Heart left ventricle (tissue), 16 donors: ENCODE measurements around the gene FSHR. TPM values are rescaled to one million over a fixed set of nuclear protein-coding genes. Genes with fewer than 3 reads are reported as not detected.
A peak's percentile ranks its signal among the peaks of the same experiment; 100 is the strongest.

Source experiments
- ATAC-seq, 4 donors: fragments of 200-7000 bp; cut with Tn5 transposase; one replicate each; pipeline ENCODE4 v1.9.1; 2020 to 2022; ENCODE audit warnings: moderate library complexity in 4 of 4, mild to moderate bottlenecking in 3 of 4, moderate number of reproducible peaks in 1 of 4
- DNase-seq, 5 donors: peaks; one replicate each; pipeline ENCODE4 v3.0.0-alpha.2; 2020
- H3K27ac ChIP-seq, 12 donors: fragments of 200-600 bp; sonication (generic) in 4 of 12; one replicate each; pipeline versions ENCODE4 v1.5.0 to v1.8.0; 2016 to 2022; ENCODE audit warnings: mild to moderate bottlenecking in 2 of 12
- H3K27me3 ChIP-seq, 9 donors: fragments of 200-600 bp; sonication (generic) in 2 of 9; one replicate each; pipeline versions ENCODE4 v1.5.1 to v1.8.0; 2016 to 2022; ENCODE audit warnings: mild to moderate bottlenecking in 3 of 9
- H3K36me3 ChIP-seq, 9 donors: fragments of 200-600 bp; sonication (generic) in 2 of 9; one replicate each; pipeline versions ENCODE4 v1.5.0 to v1.8.0; 2018 to 2022; ENCODE audit warnings: mild to moderate bottlenecking in 2 of 9
- H3K4me1 ChIP-seq, 12 donors: fragments of 200-600 bp; sonication (generic) in 4 of 12; one replicate each; pipeline versions ENCODE4 v1.5.0 to v1.8.0; 2016 to 2022; ENCODE audit warnings: mild to moderate bottlenecking in 3 of 12
- H3K4me3 ChIP-seq, 12 donors: fragments of 200-600 bp; sonication (generic) in 4 of 12; one replicate each; pipeline versions ENCODE4 v1.5.0 to v1.8.0; 2017 to 2022; ENCODE audit warnings: mild to moderate bottlenecking in 9 of 12, moderate library complexity in 4 of 12
- H3K9me3 ChIP-seq, 12 donors: fragments of 200-600 bp; sonication (generic) in 4 of 12; one replicate each; pipeline versions ENCODE4 v1.5.0 to v1.8.0; 2016 to 2022; ENCODE audit warnings: mild to moderate bottlenecking in 1 of 12
- CTCF ChIP-seq, 12 donors: fragments of 200-600 bp; sonication (generic) in 4 of 12; IDR thresholded peaks; one replicate each; pipeline versions ENCODE4 v1.5.0 to v1.8.0; 2018 to 2022; ENCODE audit warnings: antibody characterized with exemption in 12 of 12, mild to moderate bottlenecking in 5 of 12
- POLR2A ChIP-seq, 2 donors: fragments of 450-650 bp; IDR thresholded peaks; one replicate each; pipeline ENCODE4 v1.6.1; 2017; ENCODE audit warnings: antibody characterized with exemption in 2 of 2, mild to moderate bottlenecking in 2 of 2, moderate library complexity in 2 of 2
- WGBS, 4 donors: extraction: QIAGEN DNeasy Blood & Tissue Kit in 2 of 4; methylation state at CpG; one replicate each; pipeline versions ENCODE4 v1.1.5 to v1.1.7; 2013 to 2018; 5-methylcytosine and 5-hydroxymethylcytosine counted together
- intact Hi-C, 10 donors: fragments of 100-400 bp; cut with DNase I; formaldehyde crosslinking; loops; one replicate each; pipeline versions ENCODE4 v1.11.1 to v1.14.2; 2022
- long read RNA-seq, 3 donors: library from polyadenylated mRNA; unstranded; transcript quantifications; one replicate each; pipeline ENCODE4 v2.0.0, GENCODE V29; 2020 to 2021
- polyA plus RNA-seq, 2 donors: library from polyadenylated mRNA; stranded (reverse); fragments of 200-250 nt; gene quantifications; one replicate each; pipeline ENCODE4 v1.2.3, GENCODE V29; 2013
- total RNA-seq, 9 donors: library from RNA; depleted of rRNA in 2 of 9; stranded (reverse); fragments of >200 nt in 2 of 9; fragmentation: NEBNext Ultra II Directional in 3 of 9; extraction: Animal tissue kit (Norgen Biotek cat#: 25700) in 3 of 9; gene quantifications; one replicate each; pipeline versions ENCODE4 v1.1.0 to v1.2.4, GENCODE V29; 2016 to 2023
- donor health status: ischemic (EF 13 %, LVEDD 7.1; RV severe dilation, severe dysfunction).
- donor health status: healthy with polysubstance abuse.
- donor health status: DM: no; HTN: yes; CAD: no.
- donor health status: DM: no; HTN: no; CAD: no.
- donor health status: ischemic (EF 25% LVEDD 6.9; RV normal size, moderate dysfunction).
- donor health status: ischemic (EF 25% LVEDD 5.7; RV mildly dilated, moderate dysfunction).
- donor health status: healthy.
- donor health status: DM: yes; HTN: yes; CAD: no.
- donor health status: ischemic (EF 35%, LVEDD 5.7; RV mildly dilated, moderate dysfunction).
- donor health status: nonischemic (EF 11% LVEDD 7.7; RV severe dilation, severe dysfunction).
- donor health status: DM: yes; HTN: yes; CAD: no.
- donor health status: PGD.
- donor health status: ischemic (EF 29% LVEDD 5.4; RV normal size, mild dysfunction).
- donor health status: nonischemic (EF 23%, LVEDD 6.1; RV moderate dilation, normal function).

Gene FSHR
- under 1 TPM in 6 of 9 donors, not detected in 3; 0.19 to 0.75 (median 0.39) TPM for total RNA-seq
- not detected for polyA plus RNA-seq
- long read RNA-seq, donor 1: 0 reads
- long read RNA-seq, donor 2: 0 reads
- long read RNA-seq, donor 3: 0 reads

GRCh38 chr2:49154140-49154539, at the start of gene FSHR:
TSS of gene FSHR (minus strand) at chr2:49154515. CDS start at chr2:49154417, 98 bp downstream.
- 20 to 24% (median 22%) methylated on average over 4 of the region's 4 CpGs for WGBS, 4 donors
- Histone ChIP-seq H3K9me3 (peaks cover 0 to 13% (median 0%) of the 10 kb centered on the region in 12 donors), H3K4me1 (peaks cover 0 to 12% (median 0%) of the 10 kb centered on the region in 12 donors), H3K36me3 (no peaks in the 10 kb centered on the region), H3K4me3 (peak within 1 kb of the TSS in 2 of 12 donors; percentile 2 to 18), H3K27me3 (no peaks in the 10 kb centered on the region), H3K27ac (peak within 1 kb of the TSS in 1 of 12 donors; percentile 32)
- ATAC-seq (no peak), DNase-seq (no peak)
- no peak for TF ChIP-seq CTCF (IDR thresholded peaks at IDR 0.05)
- no peak for TF ChIP-seq POLR2A (IDR thresholded peaks at IDR 0.05)
- intact Hi-C loops: no loop called here

DNA sequence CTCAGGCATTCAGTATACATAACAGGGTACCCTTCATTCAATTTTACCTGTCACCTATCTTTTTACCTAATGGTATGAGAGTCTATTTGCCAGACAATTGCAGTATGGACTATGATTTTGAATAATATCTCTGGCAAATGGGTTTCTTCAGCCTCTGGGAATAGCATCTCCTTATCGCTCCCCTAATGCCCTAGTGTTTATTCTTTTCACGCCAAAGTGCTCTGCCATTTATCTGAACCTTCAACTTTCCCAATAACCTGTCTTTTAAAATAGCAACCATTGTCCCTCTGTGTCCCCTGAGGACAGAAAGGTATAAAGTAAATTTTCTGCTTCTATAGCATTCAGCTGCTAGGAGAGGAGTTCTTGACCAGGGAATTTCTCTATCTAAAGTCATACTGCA, 45.0 kb upstream of the FSHR start:
- no peak for DNase-seq
- no peaks in the 10 kb centered on the region for H3K4me1 ChIP-seq
- no peaks in the 10 kb centered on the region for H3K36me3 ChIP-seq
- H3K27ac ChIP-seq: no peak overlapping the region
- H3K4me3 ChIP-seq: no peak overlapping the region
- intact Hi-C loops: no loop called here
- 70 to 91% (median 79%) methylated on average over 2 of the region's 2 CpGs for WGBS, 4 donors
- no peaks in the 10 kb centered on the region for H3K27me3 ChIP-seq
- no peak for ATAC-seq
- H3K9me3 ChIP-seq: no peaks in the 10 kb centered on the region
- TF ChIP-seq POLR2A (IDR thresholded peaks at IDR 0.05): no peak
- no peak for TF ChIP-seq CTCF (IDR thresholded peaks at IDR 0.05)

- ATAC-seq (no peak), DNase-seq (no peak)
- no peak overlapping the region for H3K4me3 ChIP-seq
- H3K27ac ChIP-seq: no peak overlapping the region
- H3K27me3 ChIP-seq: no peaks in the 10 kb centered on the region
- 77 to 93% (median 89%) methylated on average over 1 of the region's 1 CpG for WGBS, 4 donors
- no peaks in the 10 kb centered on the region for H3K9me3 ChIP-seq
- TF ChIP-seq POLR2A (IDR thresholded peaks at IDR 0.05) (no peak), CTCF (IDR thresholded peaks at IDR 0.05) (no peak)
- H3K36me3 ChIP-seq: no peaks in the 10 kb centered on the region
- H3K4me1 ChIP-seq: no peaks in the 10 kb centered on the region
- intact Hi-C loops: no loop called here
These were observed 40.4 kb upstream of the FSHR start for GRCh38 chr2:49194701-49195100.

GRCh38 chr2:49192036-49192435, 37.7 kb upstream of the FSHR start:
- no peak for ATAC-seq
- H3K4me1 ChIP-seq: no peaks in the 10 kb centered on the region
- no peak for DNase-seq
- no peaks in the 10 kb centered on the region for H3K36me3 ChIP-seq
- intact Hi-C loops: no loop called here
- no peaks in the 10 kb centered on the region for H3K27me3 ChIP-seq
- WGBS, 4 donors: 92 to 98% (median 93%) methylated on average over 1 of the region's 1 CpG
- no peak overlapping the region for H3K27ac ChIP-seq
- H3K4me3 ChIP-seq: no peak overlapping the region
- H3K9me3 ChIP-seq: no peaks in the 10 kb centered on the region
- no peak for TF ChIP-seq POLR2A (IDR thresholded peaks at IDR 0.05)
- no peak for TF ChIP-seq CTCF (IDR thresholded peaks at IDR 0.05)
